CD4-positive, alpha-beta T cell treated with Interleukin-2 at 100 ng/mL for 4 hours (primary cell): ENCODE measurements around the gene F9.
"Not testable (repeated sequence)": the region's sequence is repeated elsewhere in the genome, so short reads cannot be mapped to it uniquely, and the experiment has no call there.

Experiments
- DNase-seq: peaks from one replicate; pipeline ENCODE4 v3.0.0-alpha.2; 2020; ENCODE audit warnings: low spot score

F9 gene

DNA sequence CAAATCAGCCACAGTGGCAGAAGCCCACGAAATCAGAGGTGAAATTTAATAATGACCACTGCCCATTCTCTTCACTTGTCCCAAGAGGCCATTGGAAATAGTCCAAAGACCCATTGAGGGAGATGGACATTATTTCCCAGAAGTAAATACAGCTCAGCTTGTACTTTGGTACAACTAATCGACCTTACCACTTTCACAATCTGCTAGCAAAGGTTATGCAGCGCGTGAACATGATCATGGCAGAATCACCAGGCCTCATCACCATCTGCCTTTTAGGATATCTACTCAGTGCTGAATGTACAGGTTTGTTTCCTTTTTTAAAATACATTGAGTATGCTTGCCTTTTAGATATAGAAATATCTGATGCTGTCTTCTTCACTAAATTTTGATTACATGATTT, at the start of gene F9:
F9 (plus strand) TSS at position 190 of the 400 bp plus-strand sequence; CDS start at position 216, 26 bp downstream.
- no peak for DNase-seq

- DNase-seq, result no peak
These were observed 46.8 kb upstream of the F9 start for GRCh38 chrX:139483699-139484098.

DNA sequence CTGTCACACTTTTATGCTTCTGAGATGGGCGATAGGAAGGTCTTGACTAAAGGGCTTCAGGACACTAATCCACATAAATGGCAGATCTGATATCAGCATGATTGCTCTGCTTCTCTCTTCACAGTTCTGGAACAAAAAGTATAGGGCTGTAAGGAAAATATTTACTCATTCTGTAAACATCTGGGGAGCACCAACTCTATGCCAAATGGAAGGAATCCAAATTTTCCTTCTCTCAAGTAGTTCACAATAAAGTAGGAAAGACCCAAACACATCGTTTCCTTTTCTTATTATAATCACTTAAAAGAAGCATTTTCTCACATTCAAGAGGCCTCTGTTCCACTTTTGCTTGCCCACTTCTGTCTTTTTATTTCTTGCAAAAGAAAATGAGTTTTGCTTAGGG, 45.9 kb upstream of the F9 start:
- no peak for DNase-seq

DNA sequence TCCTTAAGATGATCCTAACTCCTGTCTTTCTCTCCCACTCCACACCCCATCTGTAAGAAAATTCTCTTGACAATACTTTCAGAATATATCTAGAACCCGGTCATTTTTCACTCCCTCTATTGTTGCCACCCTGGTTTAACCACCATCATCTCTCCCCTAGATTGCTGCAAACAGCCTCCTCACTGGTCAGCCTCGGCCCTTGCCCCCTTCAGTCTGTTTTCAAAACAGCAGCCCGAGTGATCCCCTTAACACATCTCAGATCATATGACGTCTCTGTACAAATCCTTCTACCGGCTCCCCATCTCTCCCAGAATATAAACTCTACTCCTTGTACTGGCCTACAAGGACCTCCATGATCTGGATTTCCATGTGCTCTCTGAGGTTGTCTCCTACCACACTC, 35.2 kb upstream of the F9 start:
- no peak for DNase-seq

DNA sequence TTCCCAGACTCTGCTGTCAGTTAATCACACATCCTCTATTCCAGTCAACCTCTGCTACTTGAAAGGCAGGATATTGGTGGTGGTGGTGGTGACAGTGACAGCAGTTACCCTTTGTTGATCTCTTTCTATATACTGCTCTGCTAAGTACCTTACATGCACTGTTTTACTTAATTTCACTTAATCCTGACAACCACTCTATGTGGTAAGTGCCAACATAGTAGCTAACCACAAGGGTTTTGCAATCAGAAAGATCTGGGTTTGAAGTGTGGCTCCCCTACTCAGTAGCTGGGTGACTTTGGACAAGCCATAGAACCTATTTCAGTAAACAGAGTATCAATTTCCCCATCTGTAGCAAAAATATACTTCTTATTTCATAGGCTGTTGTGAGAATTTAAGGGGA, 24.2 kb upstream of the F9 start:
- DNase-seq, result no peak

DNA sequence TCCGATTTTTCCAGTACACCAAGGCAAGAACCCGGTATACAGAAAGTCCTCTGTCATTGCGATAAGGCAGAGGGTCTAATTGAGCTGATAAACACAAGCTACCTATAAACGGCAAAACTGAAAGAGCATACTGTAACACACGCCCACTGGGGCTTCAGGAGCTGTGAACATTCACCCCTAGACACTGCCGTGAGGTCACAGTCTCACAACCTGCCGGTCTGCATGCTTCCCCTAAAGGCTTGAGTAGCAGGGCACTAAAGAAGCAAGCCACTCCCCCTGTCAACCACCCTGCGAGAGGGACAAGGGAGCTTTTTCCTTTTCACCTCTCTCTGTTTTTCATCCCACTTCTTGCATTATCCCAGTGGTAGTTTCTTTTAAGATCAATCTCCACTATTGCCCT, 22.4 kb upstream of the F9 start:
- DNase-seq, result no peak

DNA sequence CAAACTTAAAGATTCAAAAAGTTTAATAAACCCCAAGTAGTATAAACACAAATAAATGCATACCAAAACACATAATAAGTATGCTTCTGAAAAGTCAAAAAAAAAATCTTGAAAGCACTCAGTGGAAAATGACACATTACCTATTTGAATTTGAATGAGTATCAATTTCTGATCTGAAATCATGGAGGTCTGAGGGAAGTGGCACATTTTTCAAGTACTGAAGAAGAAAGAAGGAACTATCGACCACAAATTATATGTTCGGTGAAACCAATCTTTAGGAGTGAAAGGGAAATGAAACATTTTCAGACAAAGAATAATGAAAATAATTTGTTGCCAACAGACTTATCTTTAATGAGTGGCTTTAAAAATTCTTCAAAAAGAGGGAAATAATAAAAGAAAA, 12.1 kb upstream of the F9 start:
- DNase-seq, result no peak

GRCh38 chrX:139528829-139529228, 1.7 kb upstream of the F9 start:
- DNase-seq, result not testable (repeated sequence)

DNA sequence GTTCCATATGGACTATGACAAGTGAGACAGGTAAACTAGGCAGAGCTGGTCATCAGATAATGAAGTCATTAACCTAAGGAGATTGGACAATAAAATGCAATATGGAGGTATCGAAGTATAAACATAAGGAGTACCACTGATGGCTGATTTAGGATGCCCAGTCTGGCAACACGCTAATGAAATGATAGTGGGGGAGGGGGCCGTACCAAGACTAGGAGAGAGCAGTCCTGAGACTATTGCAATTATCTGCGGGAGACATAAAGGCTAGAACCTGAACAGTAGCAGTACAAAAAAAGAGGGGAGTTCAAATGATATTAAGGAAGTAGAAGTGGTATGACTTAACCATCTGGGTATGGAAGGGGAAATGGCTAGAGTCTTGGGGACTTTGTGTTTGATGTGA, 2.3 kb downstream of the F9 start:
- no peak for DNase-seq

DNA sequence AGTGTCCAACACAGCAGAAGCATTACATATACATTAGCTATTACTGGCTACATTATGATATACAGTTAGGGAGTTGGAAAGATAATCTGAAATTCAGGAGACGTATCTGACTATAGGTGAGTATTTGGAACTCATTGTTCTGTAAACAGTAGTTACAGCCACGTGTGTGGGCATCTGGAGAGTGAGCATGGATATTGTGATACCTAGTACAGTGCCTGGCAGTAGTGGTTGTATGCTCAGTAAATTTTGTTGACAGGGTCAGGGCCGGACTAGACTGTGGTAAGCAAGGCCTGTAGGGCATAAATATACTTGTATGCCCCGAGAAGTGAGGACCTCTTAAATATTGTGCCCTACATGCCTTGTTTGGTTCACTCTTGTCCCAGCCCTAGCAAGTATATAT, 2.9 kb downstream of the F9 start:
- DNase-seq, result no peak

DNA sequence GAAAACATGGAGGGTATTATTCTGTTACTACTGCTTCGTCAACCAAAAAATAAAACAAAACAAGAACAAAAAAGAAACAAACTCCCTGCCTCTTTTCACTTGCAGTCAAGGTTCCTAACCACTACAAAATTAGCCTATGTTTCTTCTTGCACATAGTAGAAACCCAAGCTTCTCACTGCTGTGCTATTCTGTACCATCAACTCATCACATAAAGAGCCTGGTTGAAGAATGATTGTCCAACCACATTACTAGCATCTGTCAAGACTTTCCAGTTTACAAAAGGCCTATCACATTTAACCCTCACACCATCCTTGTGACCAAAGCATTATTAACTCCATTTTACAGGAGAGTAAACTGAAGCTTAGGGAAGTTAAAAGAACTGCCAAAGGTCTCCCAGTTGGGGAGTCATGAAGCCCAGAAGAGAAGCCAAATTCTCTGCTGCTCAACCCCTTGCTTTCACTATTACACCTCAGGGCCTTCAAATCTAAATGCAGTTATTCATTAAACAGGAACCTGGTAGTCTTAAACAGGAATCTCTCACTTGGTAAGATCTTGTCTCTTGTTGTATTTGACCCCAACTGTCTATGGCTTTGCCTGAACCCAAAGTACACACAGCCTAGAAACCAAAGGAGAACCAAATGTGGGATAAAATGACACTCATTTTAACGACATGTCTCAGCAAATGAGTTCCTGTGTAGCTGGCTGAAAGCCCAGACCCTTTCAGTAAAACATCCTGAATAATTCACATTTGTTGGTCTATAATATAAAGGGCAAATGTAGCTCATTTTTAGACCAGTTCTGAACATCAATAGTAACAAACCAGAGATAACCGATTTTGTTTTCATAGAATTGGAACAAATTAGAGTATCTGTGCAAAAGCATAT, 8.6 kb downstream of the F9 start:
- DNase-seq, result no peak

DNA sequence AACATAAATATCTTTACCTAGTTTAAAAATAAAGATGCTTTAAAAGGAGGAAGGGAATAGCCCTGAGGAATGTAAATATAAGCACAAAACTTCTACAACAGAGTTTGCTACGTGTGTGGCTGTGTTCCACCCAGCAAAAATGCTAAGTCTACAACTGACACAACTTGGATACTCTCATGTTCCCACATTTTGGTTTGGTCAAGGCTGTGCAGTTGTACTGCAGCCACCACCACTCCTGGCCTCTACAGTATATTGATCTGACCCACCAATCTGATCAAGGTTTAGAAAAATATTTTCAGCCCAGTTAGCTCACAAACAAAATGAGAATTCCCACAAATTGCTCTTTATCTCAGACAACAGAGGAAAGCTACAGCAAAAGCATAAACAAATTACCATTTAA, 12.1 kb downstream of the F9 start:
- no peak for DNase-seq

DNA sequence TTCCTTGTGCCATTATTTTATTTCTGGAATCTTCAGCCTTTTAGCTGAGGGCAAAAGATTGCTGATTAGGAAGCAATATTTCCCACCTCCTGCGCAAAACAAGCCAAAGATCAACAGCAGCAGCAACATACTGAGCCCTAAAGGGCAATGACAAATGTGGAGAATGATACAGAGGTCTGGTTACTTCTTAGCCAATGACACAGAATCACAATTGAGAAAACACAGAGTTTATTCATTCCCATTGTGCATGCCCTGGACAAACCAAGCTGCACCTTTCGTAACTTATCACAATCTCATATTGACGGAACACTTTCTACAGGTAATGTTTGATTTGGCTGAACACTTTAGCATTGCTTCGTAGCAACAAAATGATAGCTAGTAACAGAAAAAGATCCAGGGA, 13.4 kb downstream of the F9 start:
- DNase-seq, result no peak

- DNase-seq, result no peak
These were observed 14.1 kb downstream of the F9 start for GRCh38 chrX:139544591-139544990.

- no peak for DNase-seq
These were observed 23.8 kb downstream of the F9 start for GRCh38 chrX:139554376-139554775.

DNA sequence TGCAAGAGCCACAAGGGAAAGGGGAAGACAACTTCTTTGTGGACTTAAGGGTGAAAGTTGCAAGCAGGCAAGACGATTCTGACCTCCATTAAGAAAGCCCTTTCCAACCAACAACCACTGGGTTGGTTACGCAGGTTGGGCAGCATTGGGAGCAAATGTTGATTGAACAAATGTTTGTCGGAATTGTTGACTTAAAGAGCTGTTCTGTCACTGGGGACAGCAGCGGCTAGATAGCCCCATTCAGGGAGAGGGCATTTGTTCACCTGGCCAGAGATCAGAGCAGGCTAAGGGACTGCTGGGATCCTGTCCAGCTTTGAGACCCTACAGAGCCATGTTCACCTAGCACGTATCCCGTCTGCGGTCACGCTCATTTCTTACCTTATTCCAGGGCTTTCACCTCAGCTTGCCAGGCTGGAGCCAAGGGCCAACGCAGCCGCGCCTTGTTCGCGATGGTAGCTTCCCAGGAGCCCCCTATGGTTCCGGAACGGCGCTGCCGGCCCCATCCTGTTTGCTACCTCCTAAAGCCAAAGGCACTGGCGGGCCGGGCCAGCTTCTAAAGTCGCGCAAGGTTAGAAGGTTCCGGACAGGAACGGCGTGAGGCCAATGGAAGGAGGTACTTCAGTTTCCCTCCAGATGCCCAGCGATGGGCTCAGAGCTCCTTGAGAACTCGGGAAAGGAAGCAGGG, 24.6 kb downstream of the F9 start:
- DNase-seq, result no peak

DNA sequence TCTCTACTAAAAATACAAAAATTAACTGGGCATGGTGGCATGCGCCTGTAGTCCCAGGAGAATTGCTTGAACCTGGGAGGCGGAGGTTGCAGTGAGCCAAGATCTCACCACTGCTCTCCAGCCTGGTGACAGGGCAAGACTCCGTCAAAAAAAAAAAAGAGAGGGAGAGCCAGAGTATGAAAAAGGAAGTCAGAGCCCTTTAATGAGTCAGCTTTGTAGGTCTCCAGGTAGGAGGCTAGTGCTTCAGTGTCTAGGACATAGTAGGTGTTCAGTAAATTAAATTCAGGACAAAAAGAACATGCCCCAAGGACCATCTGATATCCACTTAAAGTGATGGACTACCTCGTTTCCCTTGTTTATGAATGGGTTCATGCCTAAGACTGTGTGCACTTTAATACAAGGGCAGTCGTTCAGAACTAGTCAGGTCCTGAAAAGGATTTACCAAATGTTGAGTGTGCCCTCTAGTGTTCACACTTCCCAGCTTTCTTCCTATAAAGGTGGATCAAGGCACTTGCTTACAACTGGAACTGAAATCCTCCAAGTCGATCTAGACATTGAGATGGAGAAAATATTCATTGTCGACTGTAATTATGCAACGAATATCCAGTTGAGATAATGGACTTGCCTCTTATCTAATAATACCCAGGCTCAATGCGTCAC, 29.0 kb downstream of the F9 start:
- no peak for DNase-seq

GRCh38 chrX:139560221-139560620, 29.7 kb downstream of the F9 start:
- no peak for DNase-seq

DNA sequence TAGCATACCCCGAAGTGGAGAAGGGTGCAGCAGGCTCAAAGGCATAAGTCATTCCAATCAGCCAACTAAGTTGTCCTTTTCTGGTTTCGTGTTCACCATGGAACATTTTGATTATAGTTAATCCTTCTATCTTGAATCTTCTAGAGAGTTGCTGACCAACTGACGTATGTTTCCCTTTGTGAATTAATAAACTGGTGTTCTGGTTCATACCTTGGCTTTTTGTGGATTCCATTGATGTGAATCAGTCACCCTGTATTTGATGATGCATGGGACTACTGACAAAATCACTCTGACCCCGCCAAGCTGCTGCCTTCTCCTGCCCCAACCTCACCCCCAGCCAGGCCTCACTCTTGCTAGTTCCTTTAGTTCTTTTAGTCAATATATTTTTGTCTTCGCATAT, 32.7 kb downstream of the F9 start:
- DNase-seq, result no peak

- no peak for DNase-seq
These were observed 36.4 kb downstream of the F9 start for GRCh38 chrX:139566981-139567380.

DNA sequence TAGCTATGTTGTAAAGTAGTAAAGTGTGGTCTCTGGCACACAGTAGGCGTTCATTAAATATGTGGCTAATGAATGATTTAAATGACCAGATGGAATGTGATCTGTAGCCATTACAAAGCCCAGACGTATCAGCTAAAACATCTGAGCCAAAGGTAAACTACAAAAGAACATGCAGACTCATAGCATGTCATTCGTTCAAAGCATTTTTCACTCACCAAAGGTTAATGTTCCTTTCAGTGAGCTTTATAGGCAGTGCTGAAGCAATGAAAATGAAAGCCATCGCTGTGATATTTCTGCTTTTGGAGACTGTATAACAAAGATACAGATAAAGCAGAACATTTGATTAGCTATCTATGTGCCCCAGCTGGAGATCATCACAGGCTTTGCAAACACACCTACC, 50.5 kb downstream of the F9 start:
- no peak for DNase-seq

DNA sequence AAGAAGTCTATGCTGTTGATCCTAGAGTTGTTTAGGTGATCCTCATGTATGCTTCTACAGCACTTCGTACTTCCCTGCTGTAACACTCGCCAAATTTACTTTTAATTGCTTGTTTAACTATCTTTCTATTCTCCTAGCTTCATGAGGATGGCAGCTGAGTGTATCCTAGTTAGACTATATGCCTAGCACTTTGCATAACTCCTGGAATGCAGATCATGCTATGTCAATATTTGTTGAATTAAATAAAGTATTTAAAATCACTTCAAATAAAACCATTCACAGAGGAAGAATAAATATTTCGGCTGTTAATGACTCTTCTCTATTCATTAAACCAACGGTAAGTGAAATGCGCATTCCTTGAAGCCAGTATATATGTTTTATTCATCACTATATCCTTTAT, 55.1 kb downstream of the F9 start:
- no peak for DNase-seq

- DNase-seq, result no peak
These were observed 65.5 kb downstream of the F9 start for GRCh38 chrX:139596068-139596467.
